GM19035 (cell line): ENCODE data around the gene NXPH1.
"Not testable (repeated sequence)": the region's sequence is repeated elsewhere in the genome, so short reads cannot be mapped to it uniquely, and the experiment has no call there.

Source experiments
- ATAC-seq: cut with Tn5 transposase; IDR thresholded peaks from one replicate; pipeline ENCODE4 v1.9.1; 2021; ENCODE audit not compliant: unreplicated experiment

Gene NXPH1

DNA sequence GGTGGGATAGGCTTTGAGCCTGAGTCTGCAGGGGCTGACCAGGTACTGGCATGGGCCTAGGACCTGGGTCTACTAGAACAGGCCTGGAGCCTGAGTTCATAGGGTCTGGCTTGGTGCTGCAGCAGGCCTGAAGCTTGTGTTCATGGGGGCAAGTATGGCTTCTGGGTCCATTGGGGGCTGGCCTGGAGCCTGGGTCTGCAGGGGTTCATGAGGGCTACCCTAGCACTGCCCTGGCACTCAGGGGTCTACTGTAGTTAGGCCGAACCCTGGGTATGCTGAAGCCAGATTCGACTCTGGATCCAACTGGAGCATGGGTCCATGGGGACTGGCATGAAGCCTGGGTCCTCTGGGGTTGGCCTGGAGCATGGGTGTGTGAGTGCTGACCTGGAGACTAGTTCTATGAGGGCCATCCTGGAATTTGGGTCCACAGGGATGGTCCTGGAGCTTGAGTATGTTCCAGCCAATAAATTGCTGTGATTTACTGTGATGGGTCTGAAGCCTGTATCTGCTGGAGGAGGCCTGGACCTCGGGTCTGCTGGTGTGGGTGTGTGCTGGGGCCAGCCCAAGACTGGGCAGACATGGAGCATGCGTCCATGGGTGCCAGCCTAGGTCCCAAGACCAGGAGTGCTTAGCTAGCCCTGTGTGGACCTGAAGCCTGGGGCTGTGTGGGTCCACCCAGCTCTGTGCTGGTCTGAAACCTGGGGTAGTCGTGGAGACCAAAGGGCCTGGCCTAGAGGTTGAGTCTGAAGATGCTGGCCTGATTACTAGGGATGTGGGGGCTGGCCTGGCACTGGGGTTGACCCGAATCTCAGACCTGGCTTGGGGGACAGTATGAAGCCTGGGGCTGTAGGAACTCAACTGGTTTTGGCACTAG, 235.5 kb downstream of the NXPH1 start:
- no peak for ATAC-seq

- no peak for ATAC-seq
Observed at GRCh38 chr7:8669501-8669851, 236.1 kb downstream of the NXPH1 start.

DNA sequence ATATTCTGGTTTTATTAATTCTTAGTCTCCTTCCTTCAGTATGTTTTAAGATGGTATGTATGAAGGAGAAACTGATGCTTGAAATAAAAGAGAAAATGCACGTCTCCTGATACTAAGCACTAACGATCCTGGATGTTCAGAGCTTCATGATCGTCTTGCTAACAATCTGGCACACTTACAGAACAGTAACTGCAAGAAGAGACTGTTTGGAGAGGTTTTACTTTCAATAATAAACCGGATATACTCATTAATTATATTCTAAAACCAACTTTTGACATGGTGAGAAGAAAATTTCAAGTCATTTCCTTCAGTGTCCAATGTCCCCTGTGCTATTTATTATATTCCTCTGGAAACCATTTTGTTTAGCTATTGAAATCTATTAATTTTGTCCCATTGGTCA, 251.0 kb downstream of the NXPH1 start:
- no peak for ATAC-seq

DNA sequence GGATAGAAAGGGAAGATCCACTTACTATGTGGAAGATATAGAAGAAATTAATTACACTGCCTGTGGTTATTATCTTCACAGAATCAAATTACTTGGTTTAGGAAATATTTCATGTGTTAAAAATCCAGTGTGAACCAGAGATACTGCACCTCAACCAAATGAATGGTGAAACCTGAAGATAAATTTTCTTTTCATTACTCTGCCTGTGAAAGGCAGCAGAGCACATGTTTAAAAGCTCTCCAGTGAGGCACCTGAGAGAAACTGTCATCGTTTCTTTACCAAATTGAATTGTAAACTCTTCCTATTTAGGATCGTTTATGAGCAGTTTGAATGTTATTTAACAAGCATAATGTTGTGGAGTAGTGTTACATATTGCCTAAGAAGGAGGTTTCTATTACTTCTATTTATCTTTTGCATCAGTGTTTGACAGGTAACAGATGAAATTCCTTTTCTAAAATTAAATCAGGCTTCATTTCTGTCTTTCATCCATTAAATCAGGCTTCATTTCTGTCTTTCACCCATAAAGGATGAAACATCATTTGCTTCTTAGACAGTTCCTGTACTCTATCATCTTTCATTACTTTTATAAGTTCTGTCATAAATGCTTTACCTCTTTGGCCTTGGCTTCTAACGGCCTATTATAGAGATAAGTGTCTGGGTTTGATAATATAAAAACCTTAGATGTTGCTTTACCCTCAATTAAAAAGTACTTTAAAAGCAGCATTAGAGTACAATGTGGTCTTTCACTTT, 266.6 kb downstream of the NXPH1 start:
- ATAC-seq, result no peak

DNA sequence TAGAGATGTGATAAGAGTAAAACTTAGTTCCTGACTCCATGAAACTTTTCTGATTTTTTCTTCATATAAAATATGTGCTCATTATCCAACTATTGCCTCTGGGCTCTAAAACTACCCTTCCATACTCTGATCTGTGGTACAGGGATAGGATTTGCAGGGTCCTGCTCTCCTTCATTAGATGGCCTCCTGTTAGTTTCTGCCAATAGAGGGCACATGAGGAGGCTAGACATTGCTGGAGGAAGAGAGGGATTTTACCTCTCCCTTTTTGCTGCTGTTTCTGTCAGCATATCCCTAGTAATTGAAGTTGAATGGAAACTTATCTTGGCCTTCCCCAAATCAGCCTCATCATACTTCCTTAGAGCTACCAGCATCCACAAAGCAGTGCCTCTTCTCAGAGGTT, 269.4 kb downstream of the NXPH1 start:
- no peak for ATAC-seq

GRCh38 chr7:8710124-8710523, 276.7 kb downstream of the NXPH1 start:
- no peak for ATAC-seq

- no peak for ATAC-seq
Observed at GRCh38 chr7:8714791-8715190, 281.4 kb downstream of the NXPH1 start.

DNA sequence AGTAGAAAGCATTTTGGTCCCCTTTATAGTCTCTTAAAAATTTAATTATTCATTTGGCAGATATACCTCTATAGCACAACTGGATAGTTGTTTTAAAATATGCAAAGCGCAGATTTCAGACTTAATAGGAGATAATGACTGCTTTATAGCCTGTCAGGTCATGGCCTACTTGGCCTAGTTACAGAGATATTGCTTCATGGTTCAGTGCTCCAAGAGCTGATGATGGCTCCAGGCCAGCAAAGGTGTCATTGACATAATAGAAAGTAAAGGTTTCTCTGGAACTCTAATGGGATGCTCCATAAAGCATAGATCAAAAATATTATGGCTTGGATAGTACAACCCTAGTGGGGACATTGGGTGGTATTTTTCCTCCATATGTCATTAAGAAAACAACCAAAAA, 285.7 kb downstream of the NXPH1 start:
- ATAC-seq, result no peak

GRCh38 chr7:8724080-8724718, 290.8 kb downstream of the NXPH1 start:
- peak; percentile 83 for ATAC-seq

GRCh38 chr7:8731756-8732155, 298.3 kb downstream of the NXPH1 start:
- ATAC-seq, result not testable (repeated sequence)

- no peak for ATAC-seq
Observed at GRCh38 chr7:8739837-8740236, 306.4 kb downstream of the NXPH1 start.

DNA sequence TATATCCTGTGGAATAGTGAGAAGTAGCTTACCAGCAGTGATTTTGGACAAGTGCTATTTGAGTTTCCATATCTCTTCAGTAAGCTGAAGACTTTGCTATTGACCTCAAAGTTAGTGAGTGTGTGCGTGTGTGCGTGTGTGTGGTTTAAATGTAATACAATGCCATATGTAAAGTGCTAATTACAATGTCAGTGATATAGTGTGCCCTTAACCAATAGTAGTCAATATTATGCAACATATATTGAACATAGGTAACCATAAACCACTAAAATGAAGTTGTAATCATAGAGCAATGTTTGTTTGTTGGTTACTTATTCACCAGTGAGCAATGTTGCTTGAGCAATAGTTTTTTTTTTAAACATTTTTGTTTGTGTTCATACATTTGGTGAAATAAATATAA, 309.4 kb downstream of the NXPH1 start:
- ATAC-seq, result no peak

- ATAC-seq, result no peak
Observed at GRCh38 chr7:8747338-8747737, 313.9 kb downstream of the NXPH1 start.

GRCh38 chr7:8751557-8752231, 318.3 kb downstream of the NXPH1 start:
- ATAC-seq, result no peak

- no peak for ATAC-seq
Observed at GRCh38 chr7:8753355-8753754, 319.9 kb downstream of the NXPH1 start.

DNA sequence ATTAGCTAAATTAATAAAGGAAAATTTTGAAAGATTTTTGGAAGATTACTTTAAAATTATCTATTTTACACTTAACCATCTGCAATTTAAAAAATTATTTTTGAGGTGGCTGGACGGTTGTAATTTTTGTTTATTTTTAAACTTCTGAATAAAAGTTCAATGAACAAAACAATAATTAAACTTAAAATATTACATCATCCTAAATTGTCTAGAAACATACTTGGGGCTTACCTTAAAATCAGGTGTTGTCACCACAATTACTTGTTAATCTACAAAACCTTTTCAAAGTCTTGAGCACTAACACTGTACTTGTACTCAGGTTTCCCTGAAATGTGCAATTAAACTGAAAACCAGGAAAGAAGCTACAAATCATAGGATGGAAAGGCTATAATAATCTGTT, 328.3 kb downstream of the NXPH1 start:
- ATAC-seq, result no peak

DNA sequence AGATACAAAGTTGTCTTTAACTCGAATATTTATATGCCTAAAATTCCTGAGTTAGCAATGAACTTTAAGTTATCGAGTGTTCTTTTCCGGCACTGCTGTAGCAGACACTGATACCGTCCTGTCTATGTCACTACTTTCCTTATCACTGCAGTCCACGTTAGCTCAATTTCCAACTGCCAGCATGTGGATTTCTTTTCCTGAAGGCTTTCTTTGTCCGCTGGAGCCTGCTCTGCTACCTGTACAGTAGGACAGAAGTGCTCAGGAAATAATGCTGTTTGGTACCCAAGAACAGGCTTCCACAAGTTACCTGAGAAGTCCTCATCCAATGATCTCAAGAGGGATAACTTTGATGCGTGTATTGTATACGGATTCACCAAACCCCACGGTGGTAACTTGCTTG, 329.4 kb downstream of the NXPH1 start:
- ATAC-seq, result no peak

DNA sequence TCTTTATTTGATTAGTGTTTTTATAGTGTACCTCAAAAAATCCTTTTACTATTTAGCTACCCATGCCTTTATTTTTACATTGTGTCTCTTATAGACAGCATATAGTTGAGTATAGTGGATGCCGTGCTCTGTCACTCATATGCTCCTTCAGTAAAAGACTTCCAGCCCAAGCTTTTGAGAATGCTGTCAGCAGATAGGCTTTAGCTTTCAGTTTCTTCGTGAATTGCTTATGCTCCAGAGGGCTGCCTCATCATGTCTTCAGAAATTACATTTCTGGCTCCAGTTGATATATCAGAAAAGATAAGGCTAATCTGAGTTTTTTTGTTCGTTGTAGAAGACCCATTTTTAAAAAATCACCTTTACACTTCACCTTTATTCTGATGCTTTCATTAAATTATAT, 332.0 kb downstream of the NXPH1 start:
- ATAC-seq, result no peak

GRCh38 chr7:8773518-8773917, 340.1 kb downstream of the NXPH1 start:
- no peak for ATAC-seq

DNA sequence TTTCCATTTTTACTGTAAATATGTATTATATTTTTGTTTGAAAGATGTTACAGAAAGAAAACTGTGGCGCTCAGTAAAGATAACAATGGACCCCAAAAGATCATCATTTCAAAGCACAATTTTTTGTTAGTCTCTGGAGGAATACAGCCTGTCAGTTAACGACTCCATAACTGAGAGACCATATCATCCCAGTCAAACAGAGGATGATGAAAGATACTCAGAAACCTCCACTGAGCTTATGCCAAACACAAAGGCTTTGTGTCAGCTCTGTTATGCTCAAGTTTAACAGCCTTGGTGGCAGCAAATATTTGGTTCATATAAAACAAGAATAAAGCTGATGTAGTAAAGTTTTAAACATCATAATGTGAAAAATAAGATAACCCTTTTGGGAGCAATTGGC, 345.1 kb downstream of the NXPH1 start:
- ATAC-seq, result no peak

GRCh38 chr7:8781166-8781565, 347.8 kb downstream of the NXPH1 start:
- ATAC-seq, result no peak
